Left kidney (tissue), 2 donors: ENCODE data around the gene GPR37L1. TPM values are rescaled to one million over a fixed set of nuclear protein-coding genes. Genes with fewer than 3 reads are reported as not detected.
"Not testable (repeated sequence)": the region's sequence is repeated elsewhere in the genome, so short reads cannot be mapped to it uniquely, and the experiment has no call there.

Experiments
- DNase-seq: peaks from one replicate; pipeline ENCODE4 v3.0.0-alpha.2; 2013
- polyA plus RNA-seq: library from polyadenylated mRNA; unstranded; fragments of 120-200 nt; gene quantifications from one replicate; pipeline ENCODE4 v1.2.1, GENCODE V29; 2013; ENCODE audit not compliant: insufficient read length

The GPR37L1 gene
- polyA plus RNA-seq, 1 donor: 0.12 TPM

DNA sequence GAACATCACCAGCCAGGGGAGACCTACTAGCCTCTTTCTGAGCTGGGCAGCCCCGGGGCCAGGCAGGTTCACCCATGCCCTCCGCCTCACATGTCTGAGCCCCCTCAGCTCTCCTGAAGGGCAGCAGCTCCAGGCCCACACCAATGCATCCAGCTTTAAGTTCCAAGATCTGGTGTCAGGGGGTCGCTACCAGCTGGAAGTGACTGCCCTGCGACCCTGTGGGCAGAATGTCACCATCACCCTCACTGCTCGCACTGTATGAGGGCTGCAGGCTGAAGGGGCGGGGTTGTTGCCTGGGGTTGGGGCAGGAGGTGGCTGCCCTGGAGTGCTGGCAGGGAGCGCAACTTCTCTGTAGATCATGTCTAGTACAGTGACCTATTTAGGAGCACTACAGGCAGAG is 46.1 kb downstream of the GPR37L1 start:
- no peak for DNase-seq

DNA sequence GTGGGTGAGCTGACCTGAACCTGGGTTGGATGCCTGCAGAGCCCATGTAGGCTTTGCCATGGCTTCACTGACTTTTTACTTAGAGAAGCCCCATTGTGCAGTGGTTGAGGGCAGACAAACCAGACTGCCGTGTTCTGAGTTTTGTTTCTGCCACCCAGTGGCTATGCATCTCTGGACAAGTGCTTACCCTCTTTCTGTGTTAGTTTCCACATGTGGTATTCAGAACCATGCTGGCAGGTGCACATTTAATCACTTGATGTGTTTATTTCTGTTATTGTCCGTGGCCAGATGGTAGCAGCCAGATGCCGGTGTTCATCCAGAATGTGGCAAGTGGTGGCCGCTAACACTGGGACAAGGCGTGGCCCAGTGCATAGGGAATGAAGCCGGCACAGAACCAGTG is 48.0 kb downstream of the GPR37L1 start:
- no peak for DNase-seq

DNA sequence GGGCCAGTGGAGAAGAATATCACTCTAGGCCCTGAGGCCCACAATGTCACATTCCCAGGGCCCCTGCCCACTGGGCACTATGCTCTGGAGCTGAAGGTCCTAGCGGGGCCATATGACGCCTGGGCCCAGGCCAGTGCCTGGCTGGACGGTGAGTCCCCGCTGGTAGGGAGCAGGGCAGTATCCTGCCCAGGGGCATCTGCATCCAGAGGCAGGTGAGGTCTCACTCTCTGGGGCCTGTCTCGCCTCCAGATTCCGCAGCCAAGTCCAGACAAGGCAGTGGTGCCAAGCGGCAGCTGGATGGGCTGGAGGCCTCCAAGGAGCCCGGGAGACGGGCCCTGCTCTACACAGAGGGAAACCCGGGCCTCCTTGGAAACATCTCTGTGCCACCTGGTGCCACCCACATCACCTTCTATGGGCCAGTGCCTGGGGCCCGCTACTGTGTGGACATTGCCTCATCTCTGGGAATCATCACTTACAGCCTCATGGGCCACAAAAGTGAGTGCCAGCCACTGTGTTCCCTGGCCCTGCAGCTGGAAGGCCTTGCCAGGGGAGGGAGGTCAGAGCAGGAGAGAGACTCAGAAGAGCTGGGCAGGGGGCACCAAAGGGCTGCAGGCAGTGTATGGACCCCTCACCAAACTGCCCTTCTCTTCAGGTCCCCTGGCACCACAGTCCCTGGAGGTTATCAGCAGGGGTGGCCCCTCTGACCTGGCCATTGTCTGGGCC is 48.7 kb downstream of the GPR37L1 start:
- no peak for DNase-seq

DNA sequence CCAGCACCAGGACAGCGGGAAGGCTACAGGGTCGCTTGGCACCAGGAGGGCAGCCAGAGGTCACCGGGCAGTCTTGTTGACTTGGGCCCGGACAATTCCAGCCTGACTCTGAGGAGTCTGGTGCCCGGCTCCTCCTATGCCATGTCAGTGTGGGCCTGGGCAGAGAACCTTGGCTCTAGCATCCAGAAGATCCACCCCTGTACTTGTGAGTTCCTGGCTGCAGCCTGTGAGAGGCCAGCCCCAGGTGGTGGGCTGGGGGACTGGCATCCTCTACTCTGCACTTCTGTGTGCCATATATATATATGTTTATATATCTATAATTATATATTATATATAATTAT is 49.3 kb downstream of the GPR37L1 start:
- DNase-seq: no peak

DNA sequence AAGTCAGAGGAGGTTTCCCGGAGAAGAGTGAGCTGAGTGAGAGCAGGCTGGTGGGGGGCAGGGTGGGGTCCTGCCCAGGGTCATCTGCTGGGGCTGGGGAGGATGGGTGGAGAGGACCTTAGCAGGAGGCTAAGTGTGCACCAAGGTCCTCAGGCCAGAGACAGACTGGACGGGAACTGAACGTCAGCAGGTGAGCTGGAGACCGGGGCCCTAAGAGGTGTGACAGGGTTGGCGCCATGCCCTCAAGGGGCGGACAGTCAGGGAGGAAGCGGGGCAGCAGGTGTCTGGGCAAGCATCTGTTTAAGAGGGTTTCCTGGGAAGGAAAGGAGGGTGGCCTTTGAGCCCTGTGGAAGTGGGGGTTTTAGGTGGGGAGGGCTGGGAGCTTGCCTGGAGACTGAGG is 51.3 kb downstream of the GPR37L1 start:
- DNase-seq: no peak

DNA sequence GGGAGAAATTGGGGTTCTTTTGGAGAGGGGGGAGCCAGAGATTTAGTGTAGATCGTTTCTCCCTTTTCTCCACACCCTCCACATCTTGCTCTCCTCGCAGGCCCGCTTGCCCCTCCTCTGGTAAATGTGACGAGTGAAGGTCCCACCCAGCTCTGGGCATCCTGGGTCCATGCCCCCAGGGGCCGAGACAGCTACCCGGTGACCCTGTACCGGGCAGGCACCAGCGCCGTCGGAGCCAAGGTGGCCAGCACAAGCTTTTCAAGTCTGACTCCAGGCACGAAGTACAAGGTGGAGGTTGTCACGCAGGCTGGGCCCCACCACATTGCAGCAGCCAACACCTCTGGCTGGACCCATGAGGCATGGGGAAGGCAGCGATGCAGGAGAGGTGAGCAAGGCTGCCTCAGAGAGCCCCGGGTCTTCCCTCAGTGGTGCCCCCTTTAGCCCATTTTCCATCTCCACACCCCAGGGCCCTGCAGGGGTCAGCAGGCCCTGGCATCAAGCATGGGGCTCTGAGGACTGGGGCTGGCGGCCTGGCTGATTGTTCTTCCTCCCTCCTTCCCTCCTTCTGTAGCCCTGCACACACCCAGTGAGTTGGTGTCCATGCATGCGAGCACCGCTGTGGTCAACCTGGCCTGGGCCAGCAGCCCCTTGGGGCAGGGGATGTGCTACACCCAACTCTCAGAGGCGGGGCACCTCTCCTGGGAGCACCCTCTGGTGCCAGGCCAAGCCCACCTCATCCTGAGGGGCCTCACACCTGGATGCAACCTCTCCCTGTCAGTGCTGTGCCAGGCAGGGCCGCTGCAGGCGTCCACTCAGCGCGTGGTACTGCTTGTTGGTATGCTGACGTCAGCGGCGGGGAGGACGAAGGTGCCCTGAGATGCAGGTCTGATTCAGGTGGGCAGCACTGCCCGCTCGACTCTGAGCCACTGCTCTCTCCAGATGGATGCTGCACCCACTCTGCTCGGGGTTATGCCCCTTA is 54.5 kb downstream of the GPR37L1 start:
- DNase-seq: no peak

DNA sequence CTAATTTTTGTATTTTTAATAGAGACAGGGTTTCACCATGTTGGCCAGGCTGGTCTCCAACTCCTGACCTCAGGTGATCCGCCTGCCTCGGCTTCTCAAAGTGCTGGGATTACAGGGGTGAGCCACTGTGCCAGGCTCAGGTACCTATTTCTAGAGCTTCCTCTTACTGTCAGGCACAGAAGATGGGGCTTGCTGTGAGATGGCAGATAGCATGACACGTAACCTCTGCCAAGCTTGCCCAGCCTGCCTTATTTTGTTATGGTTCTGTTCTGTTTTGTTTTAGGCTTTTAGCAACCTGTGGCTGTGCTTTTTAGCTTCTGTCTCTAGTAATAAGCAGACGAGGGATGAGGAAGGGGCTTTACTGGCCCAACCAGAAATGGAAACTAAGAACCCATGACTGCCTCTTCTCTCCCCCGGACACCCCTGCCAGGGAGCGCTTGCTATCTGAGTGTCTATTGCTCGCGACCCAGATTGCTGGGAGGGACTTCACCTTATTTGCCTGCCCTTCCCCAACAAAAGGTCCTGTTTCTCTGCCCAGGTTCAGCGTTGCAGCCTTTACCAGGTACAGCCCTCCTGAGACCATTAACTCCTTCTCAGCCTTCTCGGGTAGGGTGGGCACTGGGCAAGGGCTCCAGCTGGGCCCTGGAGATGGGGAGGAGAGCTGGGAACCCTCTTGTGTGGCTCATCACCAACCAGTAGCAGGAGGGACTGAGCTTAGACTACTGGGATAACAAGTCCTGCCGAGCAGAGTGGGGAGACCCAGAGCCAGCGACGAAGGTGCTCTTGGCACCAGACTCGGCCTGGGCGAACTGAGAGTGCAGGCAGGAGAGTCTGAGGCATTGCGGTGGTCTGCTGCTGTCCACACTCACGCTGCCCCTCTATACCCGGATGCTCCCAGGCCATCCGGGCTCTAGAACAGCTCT is 57.4 kb downstream of the GPR37L1 start:
- DNase-seq: no peak

DNA sequence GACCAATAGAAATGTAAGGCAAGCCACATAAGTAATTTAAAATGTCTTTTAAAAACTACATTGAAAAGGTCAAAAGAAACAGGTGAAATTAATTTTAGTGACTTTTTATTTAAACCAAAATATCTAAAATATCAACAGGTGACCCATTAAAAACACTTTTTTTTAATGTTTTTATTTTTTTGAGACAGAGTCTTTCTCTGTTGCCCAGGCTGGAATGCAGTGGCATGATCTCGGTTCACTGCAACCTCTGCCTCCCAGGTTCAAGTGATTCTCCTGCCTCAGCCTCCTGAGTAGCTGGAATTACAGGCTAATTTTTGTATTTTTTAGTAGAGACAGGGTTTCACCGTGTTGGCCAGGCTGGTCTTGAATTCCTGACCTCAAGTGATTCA is 58.0 kb downstream of the GPR37L1 start:
- not testable (repeated sequence) for DNase-seq

DNA sequence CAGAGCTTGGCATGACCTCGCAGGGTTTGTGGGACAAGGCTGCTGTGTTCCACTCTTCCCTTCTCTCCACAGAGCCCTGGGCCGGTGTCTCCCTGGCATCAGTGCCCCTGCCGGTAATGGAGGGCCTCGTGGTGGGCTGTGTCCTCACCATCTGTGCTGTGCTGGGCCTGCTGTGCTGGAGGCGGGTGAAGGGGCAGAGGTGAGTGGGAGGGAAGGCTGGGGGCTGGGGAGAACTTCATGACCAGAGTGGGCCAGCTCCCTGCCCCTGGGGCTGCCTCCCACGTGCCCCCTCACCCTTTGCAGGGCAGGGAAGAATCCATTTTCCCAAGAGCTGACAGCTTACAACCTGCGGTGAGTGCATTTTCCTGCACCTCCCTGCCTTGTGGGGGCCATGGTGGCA is 58.9 kb downstream of the GPR37L1 start:
- no peak for DNase-seq

DNA sequence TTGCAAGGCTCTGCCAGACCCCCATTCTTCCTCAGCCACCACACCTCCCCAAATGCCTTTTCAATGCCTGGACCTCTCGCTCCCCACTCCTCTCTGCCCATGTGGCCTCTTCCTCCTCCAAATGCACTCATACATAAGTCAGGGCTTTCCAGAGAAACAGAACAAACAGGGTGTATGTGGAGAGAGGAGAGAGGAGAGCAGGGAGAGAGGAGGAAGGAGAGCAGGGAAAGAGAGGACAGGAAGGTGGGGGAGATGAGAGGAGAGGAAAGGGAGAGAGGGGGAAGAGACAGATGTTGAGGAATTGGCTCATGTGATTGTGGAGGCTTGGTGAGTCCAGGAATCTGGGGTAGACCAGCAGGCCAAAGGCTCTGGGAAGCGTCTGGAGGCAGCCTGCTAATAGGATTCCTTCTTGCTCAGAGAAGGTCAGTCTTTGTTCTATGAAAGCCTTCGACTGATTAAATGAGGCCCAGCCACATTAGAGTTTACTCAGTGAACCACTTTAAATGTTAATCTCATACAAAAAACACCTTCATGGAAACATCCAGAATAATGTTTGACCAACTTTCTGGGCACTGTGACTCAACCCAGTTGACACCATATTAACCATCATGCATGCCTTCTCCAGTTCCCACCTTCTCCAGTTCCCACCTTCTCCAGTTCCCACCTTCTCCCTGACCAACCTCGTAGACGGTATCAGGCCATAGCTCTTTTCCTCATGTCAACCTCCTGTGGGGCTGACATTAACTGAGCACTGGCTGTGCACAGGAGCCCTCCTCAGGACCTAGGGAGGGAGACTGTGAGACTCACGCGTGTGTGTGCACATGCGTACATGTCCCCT is 59.5 kb downstream of the GPR37L1 start:
- no peak for DNase-seq

Other genes with a start within 250 kb of the GPR37L1 start
- 11.8 TPM for gene SHISA4, start 234.0 kb upstream of the GPR37L1 start, polyA plus RNA-seq
- 3.9 TPM for gene LMOD1, start 176.4 kb upstream of the GPR37L1 start, polyA plus RNA-seq
- gene TIMM17A, start 167.4 kb upstream of the GPR37L1 start, polyA plus RNA-seq: 73.1 TPM
- 74.5 TPM for gene RNPEP, start 140.3 kb upstream of the GPR37L1 start, polyA plus RNA-seq
- 60.0 TPM for gene ELF3, start 112.3 kb upstream of the GPR37L1 start, polyA plus RNA-seq
- 38.9 TPM for gene ARL8A, start 21.8 kb downstream of the GPR37L1 start, polyA plus RNA-seq
- 1.3 TPM for gene PTPN7, start 37.7 kb downstream of the GPR37L1 start, polyA plus RNA-seq
- 0.90 TPM for gene LGR6, start 70.9 kb downstream of the GPR37L1 start, polyA plus RNA-seq
- 42.4 TPM for gene UBE2T, start 219.0 kb downstream of the GPR37L1 start, polyA plus RNA-seq
- gene PPP1R12B, start 225.8 kb downstream of the GPR37L1 start, polyA plus RNA-seq: 27.3 TPM